Retinal pigment epithelial cell (primary cell): ENCODE measurements around the gene TMEM250.

Source experiments
- DNase-seq: peaks from one replicate; pipeline ENCODE4 v3.0.0-alpha.2; 2010; ENCODE audit warnings: low read depth
- H3K4me3 ChIP-seq: 2 replicates; pipeline ENCODE4 v1.5.1; 2011; ENCODE audit warnings: mild to moderate bottlenecking, low read length, control low read depth, moderate library complexity
- TF ChIP-seq, protein P1 (sequence below): conservative IDR thresholded peaks from 2 replicates; pipeline ENCODE4 v1.5.1; 2011; ENCODE audit warnings: low read depth, low read length, control low read depth, inconsistent platforms

Gene TMEM250

DNA sequence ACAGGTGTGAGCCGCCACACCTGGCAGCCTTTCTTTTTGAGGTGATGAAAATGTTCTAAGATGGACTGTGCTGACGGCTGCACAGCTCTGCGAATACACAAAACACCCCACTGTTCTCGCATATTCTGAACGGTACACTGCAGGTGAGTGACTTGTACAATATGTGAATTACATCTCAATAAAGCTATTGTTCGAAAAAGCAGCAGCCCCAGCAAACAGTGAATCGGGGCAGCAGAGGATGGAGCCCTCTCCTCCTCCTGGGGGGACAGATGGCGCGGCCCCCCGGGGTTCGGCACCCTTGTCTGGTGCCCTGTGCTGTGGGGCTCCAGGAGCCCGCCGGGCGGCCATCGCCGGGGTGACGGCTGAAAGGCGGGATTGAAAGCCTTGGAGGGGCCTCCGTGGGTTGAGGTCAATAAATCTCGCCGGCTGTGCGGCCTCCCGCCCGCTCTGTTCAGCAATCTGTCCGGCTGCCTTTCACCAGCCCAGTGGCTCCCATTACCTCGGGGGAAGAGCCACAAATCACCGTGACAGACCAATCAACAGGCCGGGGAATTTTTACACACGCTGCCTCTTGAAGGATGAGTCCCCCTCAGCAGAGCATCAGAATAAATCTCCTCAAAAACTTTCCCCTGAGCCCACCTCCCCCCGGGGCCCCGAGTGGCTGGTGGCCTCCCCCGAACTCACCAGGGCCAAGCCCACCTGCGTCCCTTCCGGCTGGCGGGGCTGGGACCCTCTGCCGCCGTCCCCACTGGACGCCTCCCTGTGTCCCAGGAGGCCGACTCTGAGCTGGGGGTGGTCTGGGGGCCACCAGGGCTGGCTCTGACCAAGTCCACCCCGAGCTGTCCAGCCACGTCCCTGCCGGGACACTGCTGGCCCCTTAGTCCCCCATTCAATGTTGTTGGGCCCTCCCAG is 37.8 kb upstream of the TMEM250 start:
- DNase-seq: no peak
- no peak overlapping the region for H3K4me3 ChIP-seq
- TF ChIP-seq, protein P1, sequence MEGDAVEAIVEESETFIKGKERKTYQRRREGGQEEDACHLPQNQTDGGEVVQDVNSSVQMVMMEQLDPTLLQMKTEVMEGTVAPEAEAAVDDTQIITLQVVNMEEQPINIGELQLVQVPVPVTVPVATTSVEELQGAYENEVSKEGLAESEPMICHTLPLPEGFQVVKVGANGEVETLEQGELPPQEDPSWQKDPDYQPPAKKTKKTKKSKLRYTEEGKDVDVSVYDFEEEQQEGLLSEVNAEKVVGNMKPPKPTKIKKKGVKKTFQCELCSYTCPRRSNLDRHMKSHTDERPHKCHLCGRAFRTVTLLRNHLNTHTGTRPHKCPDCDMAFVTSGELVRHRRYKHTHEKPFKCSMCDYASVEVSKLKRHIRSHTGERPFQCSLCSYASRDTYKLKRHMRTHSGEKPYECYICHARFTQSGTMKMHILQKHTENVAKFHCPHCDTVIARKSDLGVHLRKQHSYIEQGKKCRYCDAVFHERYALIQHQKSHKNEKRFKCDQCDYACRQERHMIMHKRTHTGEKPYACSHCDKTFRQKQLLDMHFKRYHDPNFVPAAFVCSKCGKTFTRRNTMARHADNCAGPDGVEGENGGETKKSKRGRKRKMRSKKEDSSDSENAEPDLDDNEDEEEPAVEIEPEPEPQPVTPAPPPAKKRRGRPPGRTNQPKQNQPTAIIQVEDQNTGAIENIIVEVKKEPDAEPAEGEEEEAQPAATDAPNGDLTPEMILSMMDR: no peak

DNA sequence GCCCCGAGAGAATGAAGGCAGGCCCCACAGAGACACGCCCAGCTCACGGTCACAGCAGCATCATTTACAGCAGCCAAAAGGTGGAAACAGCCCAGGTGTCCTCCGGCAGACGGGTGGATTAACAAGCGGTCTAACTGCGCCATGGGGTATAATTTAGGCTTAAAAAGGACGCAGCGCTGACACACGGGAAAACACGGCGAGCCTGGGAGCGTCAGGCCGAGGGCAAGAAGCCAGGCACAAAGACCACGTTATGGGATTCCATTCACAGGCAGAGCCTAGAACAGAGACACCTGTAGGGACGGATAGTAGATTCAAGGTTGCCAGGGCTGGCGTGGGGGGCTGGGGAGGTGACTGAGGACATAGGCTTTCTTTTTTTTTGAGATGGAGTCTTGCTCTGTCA is 36.9 kb upstream of the TMEM250 start:
- TF ChIP-seq, protein P1: no peak
- no peak for DNase-seq
- H3K4me3 ChIP-seq: no peak overlapping the region

DNA sequence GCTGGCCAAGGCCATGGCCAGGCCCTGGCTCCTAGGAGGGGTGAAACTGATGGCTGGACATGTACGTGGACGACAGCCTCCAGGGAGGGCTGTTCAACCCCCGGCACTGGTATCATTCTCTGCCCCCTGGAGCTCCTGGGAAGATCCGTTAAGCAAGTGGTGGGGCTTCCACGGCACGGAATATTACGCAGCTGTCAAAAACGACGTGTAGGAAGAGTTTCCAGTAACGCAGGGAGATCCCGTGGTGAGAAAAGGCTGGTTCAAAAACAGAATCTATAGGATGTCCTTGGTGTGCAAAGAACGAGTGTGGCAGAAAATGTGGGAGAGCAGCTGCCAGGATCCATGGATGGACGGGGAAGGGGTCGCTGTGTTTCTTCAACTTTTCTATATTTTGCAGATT is 36.3 kb upstream of the TMEM250 start:
- DNase-seq: no peak
- TF ChIP-seq, protein P1: no peak
- no peak overlapping the region for H3K4me3 ChIP-seq

DNA sequence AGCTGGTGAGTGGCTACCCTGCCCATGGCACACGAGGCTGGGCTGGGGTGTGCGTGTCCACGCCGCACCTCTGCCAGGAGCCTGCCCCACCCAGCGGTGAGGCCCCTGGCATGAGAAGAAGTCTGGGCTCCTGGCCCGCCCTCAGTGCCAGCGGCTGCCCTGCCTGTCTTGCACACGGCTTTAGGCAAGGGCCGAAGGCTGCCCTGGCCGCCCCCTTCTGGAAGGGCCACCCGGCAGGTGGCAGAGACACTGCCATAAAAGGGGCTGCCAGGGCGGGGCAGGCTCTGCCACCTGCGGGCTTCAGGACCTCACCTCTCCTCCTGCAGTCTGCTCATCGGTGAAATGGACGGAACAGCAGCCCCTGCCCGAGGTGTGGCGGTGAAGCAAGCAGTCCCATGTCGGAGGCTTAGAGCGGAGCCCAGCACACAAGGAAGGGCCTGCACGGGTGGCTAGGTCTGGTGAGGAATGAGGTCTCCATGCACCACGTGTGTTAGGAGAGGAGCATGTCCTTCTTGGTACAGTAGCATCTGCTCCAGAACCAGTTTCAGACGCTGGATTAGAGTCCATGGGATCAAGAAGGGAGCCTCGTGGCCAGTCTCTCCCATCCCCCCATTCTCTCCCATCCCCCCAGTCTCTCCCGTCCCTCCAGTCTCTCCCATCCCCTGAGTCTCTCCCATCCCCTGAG is 34.8 kb upstream of the TMEM250 start:
- H3K4me3 ChIP-seq: no peak overlapping the region
- TF ChIP-seq, protein P1: no peak
- no peak for DNase-seq

DNA sequence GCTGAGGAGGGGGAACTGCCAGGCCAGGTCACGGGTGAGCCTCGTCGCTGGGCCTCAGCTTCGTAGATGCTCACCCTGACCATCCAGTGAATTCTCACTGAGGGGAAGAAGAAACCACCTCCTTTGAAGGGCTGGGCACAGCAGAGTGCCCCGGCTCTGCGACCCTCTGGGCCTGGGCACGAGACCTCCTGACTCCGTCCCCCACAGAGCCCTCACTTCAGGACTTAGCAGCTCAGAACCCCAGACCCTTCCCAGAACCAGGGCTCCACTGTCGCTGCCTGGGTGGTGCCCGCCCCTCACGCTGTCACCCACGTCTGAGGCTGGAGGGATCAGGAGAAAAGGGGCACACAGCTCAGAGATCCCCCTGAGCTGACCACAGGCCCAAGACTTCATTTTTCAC is 34.3 kb upstream of the TMEM250 start:
- DNase-seq: no peak
- H3K4me3 ChIP-seq: no peak overlapping the region

DNA sequence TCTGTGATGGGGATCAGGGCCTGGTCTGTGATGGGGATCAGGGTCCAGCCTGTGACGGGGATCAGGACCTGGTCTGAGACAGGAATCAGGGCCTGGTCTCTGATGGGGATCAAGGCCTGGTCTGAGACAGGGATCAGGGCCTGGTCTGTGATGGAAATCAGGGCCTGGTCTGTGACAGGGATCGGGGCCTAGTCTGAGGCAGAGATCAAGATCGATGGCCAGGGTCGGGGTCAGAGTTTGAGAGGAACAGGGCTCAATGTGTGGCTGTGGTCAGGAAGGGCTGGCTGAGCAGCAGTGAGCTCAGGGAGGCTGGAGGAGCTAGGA is 33.8 kb upstream of the TMEM250 start:
- no peak for DNase-seq
- H3K4me3 ChIP-seq: no peak overlapping the region
- TF ChIP-seq, protein P1: no peak

More for the DNA sequence above, 34.3 kb upstream of the TMEM250 start:
- TF ChIP-seq, protein P1: no peak
